CD4-positive, alpha-beta T cell treated with Interferon gamma for 1 hour (primary cell): ENCODE measurements around the gene POC1A.

Experiments
- DNase-seq: peaks from one replicate; pipeline ENCODE4 v3.0.0-alpha.2; 2020

The POC1A gene

DNA sequence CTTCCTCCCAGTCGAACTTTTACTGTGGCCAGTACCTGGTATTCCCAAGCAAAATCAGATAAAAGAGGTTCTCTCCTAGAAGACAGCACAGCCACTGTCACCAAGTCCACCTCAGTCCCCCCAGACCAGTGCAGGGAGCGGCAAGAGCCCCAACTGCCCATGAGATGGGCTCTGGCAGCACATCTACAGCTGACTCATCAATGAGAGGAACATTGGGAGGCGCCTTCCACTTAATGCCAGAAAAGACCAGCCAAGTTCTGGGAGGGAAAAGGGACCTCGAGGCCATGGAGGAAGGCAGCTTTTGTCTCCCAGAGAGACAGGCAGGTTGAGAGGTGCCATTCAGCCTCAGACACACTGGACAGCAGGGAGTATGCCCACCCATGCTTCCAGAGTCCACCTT, 28.2 kb downstream of the POC1A start:
- no peak for DNase-seq

DNA sequence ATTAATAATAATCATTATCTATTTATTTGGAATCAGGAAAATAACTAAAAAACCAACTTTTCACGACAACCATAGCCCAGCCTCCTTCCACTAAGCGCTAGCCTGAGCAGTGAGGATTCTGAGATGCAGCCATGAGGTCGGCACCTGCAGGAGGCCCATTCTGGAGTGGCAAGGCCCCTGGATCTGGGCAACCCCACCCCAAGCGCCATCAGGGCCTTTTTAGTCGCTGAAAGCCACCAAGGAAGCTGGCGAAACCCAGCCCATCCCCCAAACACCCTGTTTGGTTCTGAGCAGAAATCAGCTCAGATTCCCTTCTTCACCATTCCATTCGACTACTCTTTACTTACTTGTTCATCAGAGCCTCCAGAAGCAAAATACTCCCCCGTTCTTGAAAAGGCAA, 29.5 kb downstream of the POC1A start:
- DNase-seq, result no peak

DNA sequence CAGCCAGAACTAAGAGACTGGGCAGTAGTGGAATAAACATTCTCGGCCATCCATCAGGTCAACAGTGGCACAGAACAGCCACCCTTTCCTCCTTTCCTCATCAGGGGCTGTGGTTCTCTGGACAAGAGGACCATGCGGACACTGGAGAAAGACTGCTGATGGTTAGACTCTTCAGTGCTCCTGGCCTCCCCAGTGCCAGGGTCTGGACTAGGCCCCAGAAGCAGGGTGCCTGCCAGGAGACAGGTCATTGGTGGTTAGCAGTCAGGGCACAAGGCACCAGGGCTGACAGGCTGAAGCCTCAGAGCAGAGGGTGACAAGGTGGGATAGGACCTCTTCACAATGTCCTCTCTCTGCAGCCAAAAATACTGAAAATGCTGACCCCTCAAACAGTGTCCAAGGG, 30.1 kb downstream of the POC1A start:
- no peak for DNase-seq

DNA sequence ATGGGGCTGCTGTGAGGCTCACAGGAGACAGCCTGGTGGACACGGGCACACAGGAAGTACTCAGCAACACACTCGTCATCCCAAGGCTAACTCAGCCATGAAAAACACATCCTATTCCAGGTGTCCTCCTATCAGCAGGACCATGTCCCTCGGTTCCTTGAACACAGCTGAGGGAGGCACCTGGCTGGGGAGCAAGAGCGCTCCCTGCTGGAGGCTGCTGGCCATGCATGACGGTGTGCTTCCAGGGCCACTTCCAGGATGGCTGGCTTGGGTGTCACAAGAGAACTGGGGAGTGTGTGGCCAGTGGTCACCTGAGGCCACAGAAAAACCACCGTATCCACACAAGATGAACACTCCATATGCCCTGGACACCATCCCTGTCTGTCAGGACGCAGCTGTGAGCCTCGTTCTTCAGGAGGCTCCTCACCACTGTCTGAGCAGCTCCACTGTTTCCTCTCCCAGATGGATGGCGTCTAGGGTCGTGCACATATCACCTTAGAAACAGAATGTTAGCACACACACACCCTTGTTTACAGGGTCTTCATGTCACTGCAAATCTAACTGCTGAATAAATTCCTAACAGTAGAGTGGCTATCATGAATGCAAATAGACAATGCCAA, 31.0 kb downstream of the POC1A start:
- peak; percentile 71 for DNase-seq

DNA sequence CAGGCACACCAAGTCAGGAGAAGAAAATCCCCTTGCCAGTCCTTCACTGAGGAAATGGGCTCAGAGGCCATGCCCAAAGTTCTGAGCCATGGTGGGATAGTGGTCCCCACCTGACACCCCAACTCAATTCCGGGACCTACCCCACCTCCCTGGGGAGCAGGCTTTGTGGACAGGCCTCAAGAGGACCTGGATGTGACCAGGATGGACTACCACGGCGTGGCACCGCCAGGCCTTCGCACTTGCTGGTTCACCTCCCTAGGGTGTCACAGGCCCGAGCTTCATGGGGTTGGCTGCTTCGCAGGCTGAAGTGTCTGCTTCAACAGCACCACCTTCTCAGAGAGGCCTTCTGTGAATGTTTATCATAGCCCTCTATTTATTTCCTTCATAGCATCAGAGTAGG, 31.7 kb downstream of the POC1A start:
- DNase-seq, result no peak

DNA sequence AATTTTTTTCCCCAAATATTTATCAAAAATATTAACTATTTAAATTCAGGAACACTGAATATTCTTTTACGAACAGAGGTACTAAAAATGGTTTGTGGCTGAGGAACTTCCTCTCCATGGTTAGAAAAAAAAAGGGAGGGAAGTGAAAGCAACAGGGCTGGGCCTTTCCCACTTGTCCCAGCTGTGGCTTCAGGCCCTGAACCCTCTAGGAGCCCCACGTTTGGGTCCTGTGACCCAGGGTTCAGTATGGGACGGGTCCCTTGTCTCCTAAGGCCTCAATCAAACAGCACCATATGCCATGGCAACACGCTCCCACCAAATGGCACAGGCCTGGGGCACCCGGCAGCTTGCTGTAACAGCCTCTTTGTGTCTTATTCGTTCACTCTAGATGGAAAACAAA, 32.4 kb downstream of the POC1A start:
- no peak for DNase-seq

DNA sequence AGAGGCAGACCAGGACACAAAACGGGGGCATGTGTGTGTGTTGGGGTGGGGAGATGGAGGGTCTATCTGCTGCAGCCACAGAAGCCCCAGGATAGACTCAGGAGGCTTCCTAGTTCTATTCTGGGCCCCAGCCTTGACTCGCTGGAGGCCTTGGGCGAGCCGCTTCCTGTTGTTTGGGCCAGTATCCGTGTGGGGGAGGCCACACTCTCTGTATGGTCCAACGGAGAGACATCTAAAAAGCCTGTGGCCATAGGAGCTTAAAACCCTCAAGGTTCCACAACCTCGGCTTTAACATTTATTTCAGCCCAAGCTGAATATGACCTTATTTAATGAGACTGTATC, 32.8 kb downstream of the POC1A start:
- no peak for DNase-seq

DNA sequence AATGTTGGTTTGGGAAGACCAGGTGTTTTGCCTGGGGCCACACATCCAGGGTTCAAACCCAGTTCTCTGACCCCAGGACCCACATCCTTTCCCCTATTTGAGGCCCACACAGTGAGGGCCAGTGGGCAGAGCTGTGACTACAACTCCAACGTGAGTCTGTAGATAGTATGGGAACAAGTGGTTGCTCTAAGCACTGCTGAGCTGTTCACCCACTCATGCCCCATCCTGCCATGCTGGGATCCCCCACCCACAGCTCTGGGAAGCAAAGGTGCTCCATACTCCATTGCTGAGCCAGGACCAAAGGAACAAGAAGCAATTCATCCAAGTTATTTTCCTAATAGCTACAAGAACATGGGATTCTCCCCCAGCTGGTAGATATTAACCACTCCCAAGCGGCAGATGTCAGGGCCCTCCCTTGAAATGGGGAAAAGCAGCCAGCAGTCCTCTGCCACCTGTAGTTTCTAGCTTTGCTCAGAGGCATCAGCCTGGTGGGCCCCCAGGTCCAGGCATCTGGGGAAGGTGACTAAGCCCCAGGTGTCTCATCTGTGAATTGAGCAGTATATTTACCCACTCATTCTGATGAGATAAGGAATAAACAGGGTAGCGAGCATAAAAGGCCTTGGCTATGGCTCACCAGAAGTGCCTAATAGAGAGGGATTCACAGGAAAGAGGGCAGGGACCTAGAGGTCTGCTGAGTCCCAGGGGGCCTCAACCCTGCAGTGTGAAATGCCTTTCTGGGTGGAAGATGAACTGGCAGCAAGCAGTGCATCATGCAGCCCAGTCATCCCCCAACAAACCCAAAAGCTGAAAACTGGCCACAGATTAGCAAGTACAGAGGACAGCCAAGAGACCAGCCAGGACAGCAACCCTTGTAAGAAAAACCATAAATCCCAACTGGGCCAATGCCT, 33.4 kb downstream of the POC1A start:
- DNase-seq, result no peak

DNA sequence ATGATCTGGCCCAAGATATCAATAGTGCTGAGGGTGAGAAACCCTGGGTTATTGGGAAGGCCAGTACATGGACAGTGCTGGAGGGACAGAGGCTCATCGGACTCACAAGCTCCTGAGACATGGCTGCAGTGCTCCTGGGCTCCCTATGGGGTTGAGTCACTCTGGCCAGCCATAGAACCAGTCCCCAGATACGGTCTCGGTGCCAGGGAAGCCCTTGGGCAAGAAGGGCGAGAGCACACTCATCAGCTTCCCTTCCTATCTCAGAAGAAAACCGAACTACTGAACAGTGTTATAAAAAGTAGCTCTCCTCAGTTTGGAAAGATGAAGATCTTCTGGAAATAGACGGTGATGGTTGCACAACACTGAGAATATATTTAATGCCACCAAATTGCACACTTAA, 34.4 kb downstream of the POC1A start:
- DNase-seq, result peak; percentile 45

DNA sequence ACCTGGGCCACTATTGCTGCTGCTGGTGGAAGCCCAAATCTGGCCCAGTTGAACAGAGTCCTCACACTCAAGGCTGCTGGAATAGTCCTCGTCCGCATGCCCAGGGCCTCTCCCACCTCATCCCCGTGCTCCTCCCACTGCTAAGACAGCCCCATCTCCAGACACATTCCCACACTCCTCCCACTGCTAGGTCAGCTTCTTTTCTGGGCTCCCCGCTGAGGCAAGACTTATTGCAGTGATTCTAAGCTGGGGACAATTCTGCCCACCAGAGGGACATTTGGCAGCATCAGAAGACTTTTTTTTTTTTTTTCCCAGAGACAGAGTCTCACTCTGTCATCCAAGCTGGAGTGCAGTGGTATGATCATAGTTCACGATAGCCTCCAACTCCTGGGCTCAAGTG, 35.1 kb downstream of the POC1A start:
- DNase-seq, result no peak

DNA sequence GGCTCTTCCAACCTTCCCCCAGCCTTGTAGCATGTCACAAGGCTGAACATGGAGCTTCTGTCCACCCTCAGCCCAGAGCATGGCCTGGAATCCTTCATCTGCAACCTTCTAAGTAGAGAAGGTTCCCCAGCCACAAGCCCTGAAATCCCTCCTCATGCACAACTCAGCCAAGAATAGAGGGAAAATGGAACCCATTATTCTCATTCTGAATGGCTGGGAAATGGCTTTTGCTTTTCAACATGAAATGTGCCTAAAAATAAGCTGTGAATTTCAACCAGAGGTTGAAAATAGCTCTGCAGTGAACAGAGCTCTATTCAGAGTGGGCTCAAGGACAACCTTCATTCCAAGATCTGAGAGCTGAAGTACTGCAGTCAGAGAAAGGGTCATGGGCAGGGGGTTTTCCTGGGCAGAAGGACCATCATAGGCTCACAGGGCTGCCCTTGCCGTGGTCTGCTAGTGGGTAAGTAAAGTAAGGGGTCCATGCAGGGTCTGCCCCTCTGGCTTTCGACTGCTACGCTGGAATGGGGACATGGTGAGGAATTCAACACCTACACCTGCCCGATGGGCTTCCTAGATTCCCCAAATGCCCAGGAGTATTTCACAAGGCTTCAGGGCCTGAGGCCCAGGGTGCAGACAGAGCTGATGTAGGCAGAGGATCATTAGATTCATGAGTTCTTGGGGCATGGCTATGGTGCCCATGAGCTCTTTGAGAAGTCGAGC, 35.9 kb downstream of the POC1A start:
- DNase-seq, result no peak

DNA sequence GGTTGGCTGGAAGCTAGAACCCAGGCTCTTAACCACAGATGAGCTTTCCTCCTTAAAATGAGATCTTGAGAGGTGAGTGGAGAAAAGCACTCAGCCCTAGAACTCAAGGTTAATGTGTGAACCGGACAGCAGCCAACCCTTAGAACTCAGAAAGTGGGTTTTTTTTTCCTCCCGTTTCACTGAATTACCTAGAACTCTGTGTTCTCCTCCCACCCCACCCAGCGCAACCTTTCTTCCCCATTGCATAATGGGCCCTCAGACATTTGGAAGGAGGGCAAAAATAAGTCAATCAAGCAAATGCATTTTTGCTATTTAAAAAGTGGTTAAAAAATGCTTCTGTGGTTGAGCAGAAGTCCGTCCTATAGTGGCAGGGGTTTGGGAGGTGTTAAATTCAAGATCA, 36.7 kb downstream of the POC1A start:
- no peak for DNase-seq

DNA sequence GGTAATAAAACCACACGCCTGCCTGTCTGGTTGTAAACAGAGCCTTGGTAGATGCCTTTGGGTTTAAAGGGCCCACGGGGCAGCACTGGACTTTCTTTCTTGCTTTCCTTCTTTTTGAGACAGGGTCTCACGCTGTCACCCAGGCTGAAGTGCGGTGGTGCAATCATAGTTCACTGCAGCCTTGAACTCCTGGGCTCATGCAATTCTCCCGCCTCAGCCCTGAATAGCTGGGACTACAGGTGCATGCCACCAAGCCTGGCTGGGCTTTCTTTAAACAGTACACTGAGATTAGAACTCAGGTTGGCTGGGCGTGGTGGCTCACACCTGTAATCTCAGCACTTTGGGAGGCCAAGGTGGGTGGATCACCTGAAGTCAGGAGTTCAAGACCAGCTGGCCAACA, 42.2 kb downstream of the POC1A start:
- DNase-seq, result no peak

DNA sequence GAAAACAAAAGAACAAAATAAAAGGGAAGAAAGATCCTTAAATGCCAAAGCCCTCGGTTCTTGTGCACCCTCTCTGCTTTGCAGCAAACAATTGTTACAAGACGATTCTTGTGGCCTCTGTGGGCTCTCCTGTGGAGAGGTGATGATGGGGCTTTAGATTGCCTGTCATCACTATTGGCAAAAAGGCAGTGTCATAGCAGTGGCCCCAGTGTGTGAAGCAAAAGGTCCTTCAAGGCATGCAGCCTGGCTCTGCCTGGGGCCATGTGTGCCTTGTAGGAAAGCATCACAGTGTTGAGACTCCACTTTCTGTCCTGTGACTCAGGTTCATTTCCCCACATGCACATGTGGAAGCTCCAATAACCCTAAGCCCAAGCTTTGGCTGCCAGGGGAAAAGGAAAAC, 43.7 kb downstream of the POC1A start:
- DNase-seq, result no peak

DNA sequence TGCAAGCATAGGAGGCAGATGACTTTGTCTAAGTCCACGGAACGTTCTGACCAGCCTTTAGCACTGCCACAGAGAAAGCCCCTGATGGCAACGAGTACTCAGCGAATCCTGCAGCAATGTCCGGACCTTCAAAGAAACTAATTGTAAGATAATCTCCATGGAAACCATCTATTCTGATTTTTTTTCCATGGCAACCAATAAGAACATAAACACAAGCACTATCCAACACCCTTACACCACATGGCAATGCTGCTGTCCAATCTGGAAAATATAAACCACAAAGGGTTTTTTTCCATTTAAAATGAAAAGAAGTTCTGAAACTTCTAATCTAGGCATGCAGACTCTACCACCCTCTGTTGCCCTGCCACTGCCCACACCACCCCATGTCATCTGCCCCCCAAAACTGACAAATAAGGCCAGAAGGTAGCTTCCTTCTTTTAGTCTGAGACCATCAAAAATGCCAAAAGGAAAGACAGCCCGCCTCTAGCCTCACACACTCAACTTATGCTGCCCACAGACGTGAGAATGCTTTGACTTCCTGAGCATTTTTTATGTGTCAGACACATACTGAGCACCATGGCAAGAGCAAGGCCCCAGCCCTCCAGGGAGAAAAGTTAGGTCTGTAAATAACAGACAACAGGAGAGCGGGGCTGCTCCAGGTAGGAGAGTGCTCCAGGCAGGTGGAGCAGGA, 44.5 kb downstream of the POC1A start:
- no peak for DNase-seq

DNA sequence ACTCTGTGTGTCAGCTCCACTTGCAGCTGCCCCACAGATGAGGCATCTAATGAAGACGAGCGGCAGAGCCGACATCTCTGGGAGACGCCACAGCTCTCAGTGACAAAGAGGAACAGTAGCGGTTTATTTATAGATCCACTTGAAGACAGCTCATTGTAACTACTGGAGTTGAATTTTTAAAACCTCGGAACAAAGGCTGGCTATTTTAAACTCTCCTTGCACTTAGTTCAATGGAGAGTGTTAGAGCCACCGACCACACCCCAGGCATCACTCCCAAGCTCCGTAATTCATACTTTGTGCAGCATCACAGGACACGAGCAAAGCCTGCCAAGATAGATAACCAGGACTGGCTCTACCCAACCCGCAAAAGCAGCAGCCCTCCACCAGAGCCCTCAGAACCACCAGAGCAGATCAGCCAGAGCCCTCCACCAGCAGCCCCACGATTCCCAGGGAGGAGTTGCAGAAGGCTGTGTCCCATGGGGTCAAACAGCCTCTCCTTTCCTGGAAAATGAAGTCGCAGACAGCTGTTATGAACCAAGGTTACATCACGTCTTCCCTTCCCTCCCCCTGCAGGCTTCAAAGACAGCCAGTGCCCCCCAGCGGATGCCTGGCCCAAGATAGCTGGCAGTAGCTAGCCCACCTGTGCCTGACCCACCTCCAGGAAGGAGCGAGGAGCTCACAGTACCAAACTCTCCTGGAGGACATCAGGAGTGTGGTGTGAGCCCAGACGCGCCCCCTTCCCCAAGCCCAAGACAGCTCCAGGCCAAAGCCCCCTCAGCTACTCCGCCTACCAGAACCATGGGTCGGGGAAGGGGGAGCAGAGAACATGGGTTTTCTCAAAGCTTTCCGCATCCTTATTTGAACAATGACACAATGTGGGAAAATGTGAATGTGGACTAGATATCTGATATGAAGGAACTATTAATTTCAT, 45.7 kb downstream of the POC1A start:
- DNase-seq, result no peak

DNA sequence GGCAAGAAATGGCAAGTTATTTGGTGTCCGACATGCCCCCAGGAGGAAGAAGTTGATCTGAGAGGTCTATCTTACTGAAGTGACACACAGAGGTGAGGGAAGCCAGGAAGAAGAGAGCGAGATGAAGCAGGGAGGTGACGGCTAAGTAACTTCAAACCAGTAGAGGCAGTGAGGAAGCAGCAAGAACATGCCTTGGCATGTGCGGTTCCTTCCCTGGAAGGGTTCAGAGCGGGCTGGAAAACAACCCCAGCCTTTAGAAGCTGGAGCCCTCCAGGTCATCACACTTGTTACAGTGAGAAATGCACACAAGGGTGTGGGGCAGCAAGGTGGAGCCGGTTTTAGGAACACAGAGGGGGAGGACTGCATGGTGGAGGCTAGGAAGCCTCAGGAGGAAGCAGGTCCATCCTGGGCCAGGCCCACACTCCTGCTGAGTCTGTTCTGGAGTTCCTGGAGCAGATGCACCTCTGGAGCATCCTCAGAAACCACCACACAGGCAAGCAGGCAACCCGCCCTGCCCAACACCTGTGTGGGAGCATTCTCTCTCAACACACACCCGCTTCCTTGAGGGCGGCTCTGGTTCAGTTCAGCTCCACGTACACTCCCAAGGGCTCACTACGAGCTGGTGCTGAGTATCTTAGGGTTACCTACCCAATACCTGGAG, 47.1 kb downstream of the POC1A start:
- no peak for DNase-seq

DNA sequence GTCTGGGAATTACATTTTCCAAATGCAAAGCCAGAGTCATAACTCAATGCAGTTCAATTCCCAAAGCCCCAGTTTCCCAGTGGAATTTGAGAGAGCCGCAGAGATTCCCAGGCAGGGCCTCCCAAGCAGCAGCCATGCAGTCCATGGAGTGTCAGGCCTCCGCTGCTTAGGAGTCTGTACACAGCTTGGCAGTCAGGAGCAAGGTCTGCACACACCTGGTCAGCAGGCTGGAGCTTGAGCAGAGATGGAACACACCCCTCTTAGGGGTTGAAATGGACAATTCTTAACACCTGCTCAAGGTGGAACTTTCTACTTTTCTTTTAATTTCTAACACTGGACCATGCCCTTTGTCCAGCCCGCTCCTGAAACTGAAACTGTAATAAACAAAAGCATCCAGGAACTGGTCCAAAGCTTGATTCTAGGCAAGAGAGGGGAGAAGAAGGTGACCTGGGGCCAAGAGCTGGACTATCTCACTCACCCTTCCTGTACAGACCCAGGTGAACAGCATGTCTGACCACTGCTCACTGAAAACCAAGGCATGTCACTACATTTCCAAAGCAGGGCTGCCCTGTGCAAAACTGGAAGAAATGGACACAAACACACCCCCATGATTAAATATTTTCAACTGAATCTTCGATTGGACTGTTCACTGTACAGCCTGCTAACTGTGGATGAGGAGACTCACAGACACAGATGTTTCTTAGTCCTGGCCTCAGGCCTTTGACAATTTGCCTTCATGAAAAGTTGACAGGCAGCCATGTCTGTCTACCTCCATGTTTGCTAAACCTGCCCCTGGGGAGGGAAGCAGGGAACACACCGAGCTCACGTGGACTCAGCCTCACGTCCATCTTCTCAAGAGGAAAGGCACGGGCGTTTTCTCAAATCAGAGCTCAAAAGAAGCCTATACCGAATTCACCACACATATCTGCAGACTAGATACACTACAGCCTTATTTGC, 49.3 kb downstream of the POC1A start:
- no peak for DNase-seq

DNA sequence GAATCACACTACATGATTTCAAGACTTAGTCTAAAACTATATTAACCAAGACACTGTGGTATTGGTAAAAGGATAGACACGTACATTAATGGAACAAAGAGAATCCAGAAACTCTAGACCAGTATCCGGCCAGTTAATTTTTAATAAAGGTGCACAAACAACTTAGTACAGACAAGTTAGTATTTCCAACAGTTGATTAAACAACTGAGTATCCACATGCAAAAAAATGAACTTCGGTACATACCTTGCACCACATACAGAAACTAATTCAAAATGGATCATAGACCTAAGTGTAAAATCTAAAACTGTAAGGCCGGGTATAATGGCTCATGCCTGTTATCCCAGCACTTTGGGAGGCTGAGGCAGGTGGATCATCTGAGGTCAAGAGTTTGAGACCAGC, 51.3 kb downstream of the POC1A start:
- no peak for DNase-seq

DNA sequence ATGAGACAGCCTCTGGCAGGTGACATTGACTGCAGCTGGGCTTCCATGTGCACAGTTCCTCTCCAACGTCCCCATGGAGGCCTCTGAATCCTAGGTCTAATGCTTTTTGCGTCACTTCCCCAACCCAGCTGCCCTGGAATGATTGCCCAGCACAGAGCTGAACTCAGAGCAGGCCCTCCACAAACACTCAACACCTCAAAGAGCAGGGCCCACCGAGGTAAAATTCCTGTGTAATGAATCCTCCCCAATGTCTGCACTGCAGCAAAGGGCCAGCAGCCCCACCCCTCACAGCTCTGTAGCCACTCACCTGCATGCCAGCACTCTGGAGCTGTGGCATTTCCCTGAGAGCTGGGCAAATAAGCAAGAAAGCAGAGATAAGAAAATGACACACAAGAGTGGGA, 55.2 kb downstream of the POC1A start:
- DNase-seq, result no peak
